Stimulated activated CD8-positive, alpha-beta memory T cell treated with anti-CD3 and anti-CD28 coated beads, Interleukin-7, amount 100 ng/mL, for 1 hour (primary cell): ENCODE measurements around the gene PLCB4.

ENCODE experiments used
- DNase-seq, 2 donors: peaks; one replicate each; pipeline ENCODE4 v3.0.0-alpha.2; 2020; ENCODE audit warnings: low read depth in 2 of 2

PLCB4 gene

GRCh38 chr20:9103955-9104354 is 35.1 kb downstream of the PLCB4 start:
- DNase-seq = no peak

GRCh38 chr20:9108260-9108659 is 39.4 kb downstream of the PLCB4 start:
- DNase-seq = no peak

- DNase-seq = no peak
Observed at GRCh38 chr20:9109566-9109965, 40.7 kb downstream of the PLCB4 start.

- DNase-seq = no peak
Observed at GRCh38 chr20:9110365-9110764, 41.5 kb downstream of the PLCB4 start.

GRCh38 chr20:9110916-9111432 is 42.1 kb downstream of the PLCB4 start:
- no peak for DNase-seq

GRCh38 chr20:9112541-9113515 is 43.9 kb downstream of the PLCB4 start:
- no peak for DNase-seq

- no peak for DNase-seq
Observed at GRCh38 chr20:9114709-9115108, 45.8 kb downstream of the PLCB4 start.

- DNase-seq = no peak
Observed at GRCh38 chr20:9117548-9117947, 48.7 kb downstream of the PLCB4 start.

GRCh38 chr20:9119776-9120175 is 50.9 kb downstream of the PLCB4 start:
- no peak for DNase-seq

GRCh38 chr20:9121211-9121610 is 52.3 kb downstream of the PLCB4 start:
- no peak for DNase-seq

- DNase-seq = no peak
Observed at GRCh38 chr20:9122571-9122970, 53.7 kb downstream of the PLCB4 start.

GRCh38 chr20:9126527-9126926 is 57.6 kb downstream of the PLCB4 start:
- DNase-seq = no peak

GRCh38 chr20:9128568-9128967 is 59.7 kb downstream of the PLCB4 start:
- DNase-seq = no peak

- DNase-seq = no peak
Observed at GRCh38 chr20:9129756-9130155, 60.9 kb downstream of the PLCB4 start.

GRCh38 chr20:9130521-9130920 is 61.6 kb downstream of the PLCB4 start:
- no peak for DNase-seq

GRCh38 chr20:9131841-9132240 is 63.0 kb downstream of the PLCB4 start:
- DNase-seq = no peak

- no peak for DNase-seq
Observed at GRCh38 chr20:9134346-9134745, 65.5 kb downstream of the PLCB4 start.

- DNase-seq = no peak
Observed at GRCh38 chr20:9136114-9136513, 67.2 kb downstream of the PLCB4 start.

- DNase-seq = no peak
Observed at GRCh38 chr20:9137001-9137400, 68.1 kb downstream of the PLCB4 start.

- DNase-seq = no peak
Observed at GRCh38 chr20:9139106-9139833, 70.4 kb downstream of the PLCB4 start.

GRCh38 chr20:9140162-9140760 is 71.4 kb downstream of the PLCB4 start:
- no peak for DNase-seq

- DNase-seq = no peak
Observed at GRCh38 chr20:9141070-9141469, 72.2 kb downstream of the PLCB4 start.
